ENCODE results near the gene RNF224. TPM values are rescaled to one million over a fixed set of nuclear protein-coding genes. Genes with fewer than 3 reads are reported as not detected.

Gene RNF224
- total and polyA plus RNA-seq, 2 of the 13 experiments (the other 11 are each of a cell fraction or from before 2014, with no cell fraction given), result 0.09 TPM; not detected in 1

GRCh38 chr9:137235424-137236237 lies 8.3 kb downstream of the RNF224 start (continued):
- TF ChIP-seq KLF6 (CRISPR knock-in tag; IDR thresholded peaks at IDR 0.05) (0 out of 2 replicates have a peak, but pooled peaks have one; percentile 2), NAIF1 (CRISPR knock-in tag; IDR thresholded peaks at IDR 0.05; ENCODE audit: borderline replicate concordance) (0 out of 2 replicates have a peak, but pooled peaks have one; percentile 12), ZNF235 (CRISPR knock-in tag; IDR thresholded peaks at IDR 0.05; ENCODE audit: borderline replicate concordance) (0 out of 2 replicates have a peak, but pooled peaks have one; percentile 20), PTBP1 (IDR thresholded peaks at IDR 0.05; ENCODE audit: low read depth, low read length, poor library complexity, severe bottlenecking) (no peak), ZNF598 (CRISPR knock-in tag; IDR thresholded peaks at IDR 0.05; ENCODE audit: borderline replicate concordance) (no peak), HMGXB3 (CRISPR knock-in tag; IDR thresholded peaks at IDR 0.05; ENCODE audit: borderline replicate concordance) (peak; percentile 68; the same call in 1 of the 2 replicates), SMAD1 (CRISPR knock-in tag; IDR thresholded peaks at IDR 0.05; ENCODE audit: borderline replicate concordance, low read depth) (no peak), BORCS8-MEF2B (CRISPR knock-in tag; IDR thresholded peaks at IDR 0.05) (peak; percentile 23; the same call in 1 of the 2 replicates), MLX (CRISPR knock-in tag; IDR thresholded peaks at IDR 0.05) (peak; percentile 78; the same call in 1 of the 2 replicates), ZFX (CRISPR knock-in tag; IDR thresholded peaks at IDR 0.05; ENCODE audit: low read depth) (peak; percentile 8; the same call in 1 of the 2 replicates), SMAD9 (CRISPR knock-in tag; IDR thresholded peaks at IDR 0.05) (no peak), SRSF4 (IDR thresholded peaks at IDR 0.05; ENCODE audit: low read depth, low read length, poor library complexity, severe bottlenecking) (no peak), MIXL1 (CRISPR knock-in tag; IDR thresholded peaks at IDR 0.05) (0 out of 2 replicates have a peak, but pooled peaks have one; percentile 23), ZNF713 (CRISPR knock-in tag; IDR thresholded peaks at IDR 0.05) (no peak), ZNF790 (CRISPR knock-in tag; IDR thresholded peaks at IDR 0.05; ENCODE audit: borderline replicate concordance) (peak; percentile 79; the same call in 1 of the 2 replicates), ZNF773 (CRISPR knock-in tag; IDR thresholded peaks at IDR 0.05; ENCODE audit: borderline replicate concordance) (peak; percentile 52; the same call in 1 of the 2 replicates), PHF21A (CRISPR knock-in tag; IDR thresholded peaks at IDR 0.05) (no peak), CEBPZ (IDR thresholded peaks at IDR 0.05; ENCODE audit: low read length) (no peak), SMAD3 (CRISPR knock-in tag; IDR thresholded peaks at IDR 0.05) (no peak), ZSCAN22 (CRISPR knock-in tag; IDR thresholded peaks at IDR 0.05) (no peak), GATAD1 (CRISPR knock-in tag; IDR thresholded peaks at IDR 0.05) (peak; percentile 66; the same call in 1 of the 2 replicates)
